GM23338 (cell line): ENCODE data around the gene THSD4. TPM values are rescaled to one million over a fixed set of nuclear protein-coding genes. Genes with fewer than 3 reads are reported as not detected.

Experiments
- ATAC-seq: fragments of 200-7000 bp; cut with Tn5 transposase; 3 replicates; pipeline ENCODE4 v1.9.1; 2020
- DNase-seq: peaks from one replicate; pipeline ENCODE4 v3.0.0-alpha.2; 2015; ENCODE audit warnings: low spot score
- H2AFZ ChIP-seq: fragments of 200-600 bp; sonication (generic); 2 replicates; pipeline ENCODE4 v1.8.0; 2016; ENCODE audit warnings: antibody characterized with exemption, mild to moderate bottlenecking, moderate library complexity
- H3F3A ChIP-seq: fragments of 200-600 bp; sonication (generic); replicated peaks from 2 replicates; pipeline ENCODE4 v1.8.0; 2017; ENCODE audit warnings: antibody characterized with exemption, mixed run types, low read depth
- H3K27ac ChIP-seq: fragments of 200-600 bp; sonication (generic); 2 replicates; pipeline ENCODE4 v1.6.1; 2016; ENCODE audit warnings: low read depth
- H3K27me3 ChIP-seq: fragments of 200-600 bp; sonication (generic); 2 replicates; pipeline ENCODE4 v1.8.0; 2016; ENCODE audit warnings: mild to moderate bottlenecking, mixed run types, moderate library complexity; ENCODE audit not compliant: insufficient read depth
- H3K36me3 ChIP-seq: fragments of 200-600 bp; sonication (generic); 2 replicates; pipeline ENCODE4 v1.8.0; 2016; ENCODE audit warnings: mild to moderate bottlenecking; ENCODE audit not compliant: insufficient read depth
- H3K4me1 ChIP-seq: fragments of 200-600 bp; sonication (generic); 2 replicates; pipeline ENCODE4 v1.8.0; 2016; ENCODE audit warnings: mild to moderate bottlenecking, moderate library complexity; ENCODE audit not compliant: insufficient read depth
- H3K4me2 ChIP-seq: fragments of 200-600 bp; sonication (generic); 2 replicates; pipeline ENCODE4 v1.7.1; 2017; ENCODE audit warnings: mixed run types
- H3K4me3 ChIP-seq: fragments of 200-600 bp; sonication (generic); 2 replicates; pipeline ENCODE4 v1.6.1; 2016; ENCODE audit warnings: mixed run types
- H3K79me2 ChIP-seq: fragments of 200-600 bp; sonication (generic); replicated peaks from 2 replicates; pipeline ENCODE4 v1.8.0; 2017; ENCODE audit warnings: mild to moderate bottlenecking; ENCODE audit not compliant: insufficient read depth
- H3K9me2 ChIP-seq: fragments of 200-600 bp; sonication (generic); 2 replicates; pipeline ENCODE4 v1.8.0; 2017; ENCODE audit not compliant: insufficient read depth
- H4K20me1 ChIP-seq: fragments of 200-600 bp; sonication (generic); replicated peaks from 2 replicates; pipeline ENCODE4 v1.8.0; 2017; ENCODE audit warnings: mild to moderate bottlenecking; ENCODE audit not compliant: insufficient read depth
- H3K27ac Mint-ChIP-seq: 2 replicates; pipeline ENCODE4 v1.8.0; 2020; ENCODE audit warnings: inconsistent platforms, mild to moderate bottlenecking, moderate library complexity, mixed read lengths
- H3K27me3 Mint-ChIP-seq: 3 replicates; pipeline ENCODE4 v1.8.0; 2022; ENCODE audit warnings: low read depth, mild to moderate bottlenecking, moderate library complexity, mixed read lengths, inconsistent platforms; ENCODE audit not compliant: insufficient read depth, poor library complexity
- H3K36me3 Mint-ChIP-seq: 3 replicates; pipeline ENCODE4 v1.8.0; 2021; ENCODE audit warnings: low read depth, mild to moderate bottlenecking, inconsistent platforms, moderate library complexity, mixed read lengths
- H3K4me1 Mint-ChIP-seq: 3 replicates; pipeline ENCODE4 v1.8.0; 2020; ENCODE audit warnings: mild to moderate bottlenecking, inconsistent platforms, mixed read lengths
- H3K4me3 Mint-ChIP-seq: 3 replicates; pipeline ENCODE4 v1.8.0; 2021; ENCODE audit warnings: moderate library complexity, mild to moderate bottlenecking, inconsistent platforms, mixed read lengths
- H3K9me3 Mint-ChIP-seq: 3 replicates; pipeline ENCODE4 v1.8.0; 2020; ENCODE audit warnings: moderate library complexity, mild to moderate bottlenecking, inconsistent platforms, mixed read lengths
- CREB1 ChIP-seq: fragments of 250-450 bp; sonication (Bioruptor Pico); IDR thresholded peaks from 2 replicates; pipeline ENCODE4 v1.5.0; 2020; ENCODE audit warnings: low read depth, mild to moderate bottlenecking, moderate library complexity
- EZH2 ChIP-seq: fragments of 200-600 bp; sonication (generic); IDR thresholded peaks from one replicate; pipeline ENCODE4 v1.8.0; 2017; ENCODE audit warnings: antibody characterized with exemption, mild to moderate bottlenecking, low read depth; ENCODE audit not compliant: unreplicated experiment
- EZH2phosphoT487 ChIP-seq: fragments of 200-600 bp; sonication (generic); IDR thresholded peaks from one replicate; pipeline ENCODE4 v1.8.1; 2018; ENCODE audit warnings: antibody characterized with exemption; ENCODE audit not compliant: unreplicated experiment
- JUNB ChIP-seq: IDR thresholded peaks from one replicate; pipeline ENCODE4 v1.6.1; 2016; ENCODE audit warnings: antibody characterized with exemption; ENCODE audit not compliant: unreplicated experiment
- NANOG ChIP-seq: IDR thresholded peaks from 2 replicates; pipeline ENCODE4 v1.6.1; 2016; ENCODE audit warnings: antibody characterized with exemption, borderline replicate concordance
- POLR2AphosphoS5 ChIP-seq: IDR thresholded peaks from 2 replicates; pipeline ENCODE4 v1.6.1; 2016; ENCODE audit warnings: antibody characterized with exemption, low read depth
- STAT1 ChIP-seq: IDR thresholded peaks from one replicate; pipeline ENCODE4 v1.6.1; 2016; ENCODE audit warnings: antibody characterized with exemption; ENCODE audit not compliant: unreplicated experiment
- ZNF114 ChIP-seq: fragments of 250-450 bp; sonication (Bioruptor Pico); IDR thresholded peaks from 2 replicates; pipeline ENCODE4 v1.5.0; 2020; ENCODE audit warnings: mild to moderate bottlenecking, moderate library complexity
- ZNF331 ChIP-seq: fragments of 250-450 bp; sonication (Bioruptor Pico); IDR thresholded peaks from 2 replicates; pipeline ENCODE4 v1.5.0; 2020; ENCODE audit warnings: low read depth, mild to moderate bottlenecking, moderate library complexity
- polyA plus RNA-seq: library from polyadenylated mRNA; unstranded; fragments of >200 nt; fragmentation: Nextera tagmentation; extraction: Ambion mirVana; gene quantifications from 2 replicates; pipeline ENCODE4 v1.2.1, GENCODE V29; 2016
- total RNA-seq: library from RNA; depleted of rRNA; stranded (reverse); fragments of >200 nt; shearing (Covaris generic); gene quantifications from 2 replicates; pipeline ENCODE4 v1.2.3, GENCODE V29; 2014
- TF ChIP-seq, protein P1 (sequence below): fragments of 250-450 bp; sonication (Bioruptor Pico); IDR thresholded peaks from 2 replicates; pipeline ENCODE4 v1.5.0; 2020; ENCODE audit warnings: mild to moderate bottlenecking, moderate library complexity
- TF ChIP-seq, protein P2 (sequence below): IDR thresholded peaks from 2 replicates; pipeline ENCODE4 v1.6.1; 2016; ENCODE audit warnings: antibody characterized with exemption
- TF ChIP-seq, protein P3 (sequence below): IDR thresholded peaks from one replicate; pipeline ENCODE4 v1.6.1; 2018; ENCODE audit warnings: antibody characterized with exemption; ENCODE audit not compliant: unreplicated experiment
- TF ChIP-seq, protein P4 (sequence below), 2 experiments: fragments of 200-600 bp in 1 of 2; sonication (generic) in 1 of 2; conservative IDR thresholded peaks; 2 replicates each; pipeline versions ENCODE4 v1.5.1 to v1.6.1; 2016 to 2017; ENCODE audit warnings: antibody characterized with exemption in 2 of 2, low read depth in 2 of 2, mild to moderate bottlenecking in 2 of 2, moderate library complexity in 1 of 2

The THSD4 gene
- total and polyA plus RNA-seq, 2 experiments from 2014 or later, result 2.0 to 7.4 TPM

DNA sequence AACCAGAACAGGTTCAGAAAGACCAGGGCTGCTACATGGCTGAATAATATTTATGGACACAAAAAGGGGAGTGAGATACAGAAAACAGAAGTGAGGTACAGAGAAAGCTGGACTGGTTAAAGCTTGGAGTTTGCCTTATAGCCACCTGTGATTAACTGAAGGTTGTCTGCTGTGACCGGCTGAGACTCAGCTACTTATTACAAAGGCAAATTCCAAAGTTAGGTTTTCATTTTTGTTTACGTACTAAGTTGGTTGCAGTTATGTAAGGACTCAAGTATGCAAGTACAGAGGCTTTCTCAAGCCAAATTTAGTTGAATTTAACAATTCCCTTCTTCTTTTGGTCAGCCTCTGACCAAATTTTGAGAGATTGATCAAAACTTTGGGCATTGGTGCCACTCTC is 264.6 kb downstream of the THSD4 start:
- H3K27ac Mint-ChIP-seq, result no peak overlapping the region
- Histone ChIP-seq H3K79me2 (no peaks in the 10 kb centered on the region), H3K27ac (no peak overlapping the region), H3K9me2 (peaks cover 8% of the 10 kb centered on the region), H3K4me2 (no peak overlapping the region), H3K36me3 (no peaks in the 10 kb centered on the region), H3K27me3 (no peaks in the 10 kb centered on the region), H3F3A (no peaks in the 10 kb centered on the region), H3K4me3 (no peak overlapping the region), H3K4me1 (peaks cover 27% of the 10 kb centered on the region), H2AFZ (no peak overlapping the region), H4K20me1 (no peaks in the 10 kb centered on the region)
- ATAC-seq (no peak), DNase-seq (no peak)
- peaks cover 3% of the 10 kb centered on the region for H3K27me3 Mint-ChIP-seq
- H3K36me3 Mint-ChIP-seq, result peaks cover 12% of the 10 kb centered on the region; the same call in 2 of the 3 replicates
- H3K4me3 Mint-ChIP-seq, result no peak overlapping the region
- peaks cover 9% of the 10 kb centered on the region; the same call in 2 of the 3 replicates for H3K9me3 Mint-ChIP-seq
- TF ChIP-seq POLR2AphosphoS5, result no peak
- no peak for TF ChIP-seq ZNF331
- TF ChIP-seq, protein P1, sequence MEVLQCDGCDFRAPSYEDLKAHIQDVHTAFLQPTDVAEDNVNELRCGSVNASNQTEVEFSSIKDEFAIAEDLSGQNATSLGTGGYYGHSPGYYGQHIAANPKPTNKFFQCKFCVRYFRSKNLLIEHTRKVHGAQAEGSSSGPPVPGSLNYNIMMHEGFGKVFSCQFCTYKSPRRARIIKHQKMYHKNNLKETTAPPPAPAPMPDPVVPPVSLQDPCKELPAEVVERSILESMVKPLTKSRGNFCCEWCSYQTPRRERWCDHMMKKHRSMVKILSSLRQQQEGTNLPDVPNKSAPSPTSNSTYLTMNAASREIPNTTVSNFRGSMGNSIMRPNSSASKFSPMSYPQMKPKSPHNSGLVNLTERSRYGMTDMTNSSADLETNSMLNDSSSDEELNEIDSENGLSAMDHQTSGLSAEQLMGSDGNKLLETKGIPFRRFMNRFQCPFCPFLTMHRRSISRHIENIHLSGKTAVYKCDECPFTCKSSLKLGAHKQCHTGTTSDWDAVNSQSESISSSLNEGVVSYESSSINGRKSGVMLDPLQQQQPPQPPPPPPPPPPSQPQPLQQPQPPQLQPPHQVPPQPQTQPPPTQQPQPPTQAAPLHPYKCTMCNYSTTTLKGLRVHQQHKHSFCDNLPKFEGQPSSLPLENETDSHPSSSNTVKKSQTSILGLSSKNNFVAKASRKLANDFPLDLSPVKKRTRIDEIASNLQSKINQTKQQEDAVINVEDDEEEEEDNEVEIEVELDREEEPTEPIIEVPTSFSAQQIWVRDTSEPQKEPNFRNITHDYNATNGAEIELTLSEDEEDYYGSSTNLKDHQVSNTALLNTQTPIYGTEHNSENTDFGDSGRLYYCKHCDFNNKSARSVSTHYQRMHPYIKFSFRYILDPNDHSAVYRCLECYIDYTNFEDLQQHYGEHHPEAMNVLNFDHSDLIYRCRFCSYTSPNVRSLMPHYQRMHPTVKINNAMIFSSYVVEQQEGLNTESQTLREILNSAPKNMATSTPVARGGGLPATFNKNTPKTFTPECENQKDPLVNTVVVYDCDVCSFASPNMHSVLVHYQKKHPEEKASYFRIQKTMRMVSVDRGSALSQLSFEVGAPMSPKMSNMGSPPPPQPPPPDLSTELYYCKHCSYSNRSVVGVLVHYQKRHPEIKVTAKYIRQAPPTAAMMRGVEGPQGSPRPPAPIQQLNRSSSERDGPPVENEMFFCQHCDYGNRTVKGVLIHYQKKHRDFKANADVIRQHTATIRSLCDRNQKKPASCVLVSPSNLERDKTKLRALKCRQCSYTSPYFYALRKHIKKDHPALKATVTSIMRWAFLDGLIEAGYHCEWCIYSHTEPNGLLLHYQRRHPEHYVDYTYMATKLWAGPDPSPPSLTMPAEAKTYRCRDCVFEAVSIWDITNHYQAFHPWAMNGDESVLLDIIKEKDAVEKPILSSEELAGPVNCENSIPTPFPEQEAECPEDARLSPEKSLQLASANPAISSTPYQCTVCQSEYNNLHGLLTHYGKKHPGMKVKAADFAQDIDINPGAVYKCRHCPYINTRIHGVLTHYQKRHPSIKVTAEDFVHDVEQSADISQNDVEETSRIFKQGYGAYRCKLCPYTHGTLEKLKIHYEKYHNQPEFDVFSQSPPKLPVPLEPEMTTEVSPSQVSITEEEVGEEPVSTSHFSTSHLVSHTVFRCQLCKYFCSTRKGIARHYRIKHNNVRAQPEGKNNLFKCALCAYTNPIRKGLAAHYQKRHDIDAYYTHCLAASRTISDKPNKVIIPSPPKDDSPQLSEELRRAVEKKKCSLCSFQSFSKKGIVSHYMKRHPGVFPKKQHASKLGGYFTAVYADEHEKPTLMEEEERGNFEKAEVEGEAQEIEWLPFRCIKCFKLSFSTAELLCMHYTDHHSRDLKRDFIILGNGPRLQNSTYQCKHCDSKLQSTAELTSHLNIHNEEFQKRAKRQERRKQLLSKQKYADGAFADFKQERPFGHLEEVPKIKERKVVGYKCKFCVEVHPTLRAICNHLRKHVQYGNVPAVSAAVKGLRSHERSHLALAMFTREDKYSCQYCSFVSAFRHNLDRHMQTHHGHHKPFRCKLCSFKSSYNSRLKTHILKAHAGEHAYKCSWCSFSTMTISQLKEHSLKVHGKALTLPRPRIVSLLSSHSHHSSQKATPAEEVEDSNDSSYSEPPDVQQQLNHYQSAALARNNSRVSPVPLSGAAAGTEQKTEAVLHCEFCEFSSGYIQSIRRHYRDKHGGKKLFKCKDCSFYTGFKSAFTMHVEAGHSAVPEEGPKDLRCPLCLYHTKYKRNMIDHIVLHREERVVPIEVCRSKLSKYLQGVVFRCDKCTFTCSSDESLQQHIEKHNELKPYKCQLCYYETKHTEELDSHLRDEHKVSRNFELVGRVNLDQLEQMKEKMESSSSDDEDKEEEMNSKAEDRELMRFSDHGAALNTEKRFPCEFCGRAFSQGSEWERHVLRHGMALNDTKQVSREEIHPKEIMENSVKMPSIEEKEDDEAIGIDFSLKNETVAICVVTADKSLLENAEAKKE (CRISPR knock-in tag), result no peak
- TF ChIP-seq, protein P2, sequence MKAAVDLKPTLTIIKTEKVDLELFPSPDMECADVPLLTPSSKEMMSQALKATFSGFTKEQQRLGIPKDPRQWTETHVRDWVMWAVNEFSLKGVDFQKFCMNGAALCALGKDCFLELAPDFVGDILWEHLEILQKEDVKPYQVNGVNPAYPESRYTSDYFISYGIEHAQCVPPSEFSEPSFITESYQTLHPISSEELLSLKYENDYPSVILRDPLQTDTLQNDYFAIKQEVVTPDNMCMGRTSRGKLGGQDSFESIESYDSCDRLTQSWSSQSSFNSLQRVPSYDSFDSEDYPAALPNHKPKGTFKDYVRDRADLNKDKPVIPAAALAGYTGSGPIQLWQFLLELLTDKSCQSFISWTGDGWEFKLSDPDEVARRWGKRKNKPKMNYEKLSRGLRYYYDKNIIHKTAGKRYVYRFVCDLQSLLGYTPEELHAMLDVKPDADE, result no peak
- no peak for TF ChIP-seq ZNF114 (CRISPR knock-in tag)
- TF ChIP-seq JUNB, result no peak
- no peak for TF ChIP-seq NANOG
- no peak for TF ChIP-seq CREB1 (CRISPR knock-in tag)
- no peak for TF ChIP-seq EZH2
- TF ChIP-seq, protein P3, sequence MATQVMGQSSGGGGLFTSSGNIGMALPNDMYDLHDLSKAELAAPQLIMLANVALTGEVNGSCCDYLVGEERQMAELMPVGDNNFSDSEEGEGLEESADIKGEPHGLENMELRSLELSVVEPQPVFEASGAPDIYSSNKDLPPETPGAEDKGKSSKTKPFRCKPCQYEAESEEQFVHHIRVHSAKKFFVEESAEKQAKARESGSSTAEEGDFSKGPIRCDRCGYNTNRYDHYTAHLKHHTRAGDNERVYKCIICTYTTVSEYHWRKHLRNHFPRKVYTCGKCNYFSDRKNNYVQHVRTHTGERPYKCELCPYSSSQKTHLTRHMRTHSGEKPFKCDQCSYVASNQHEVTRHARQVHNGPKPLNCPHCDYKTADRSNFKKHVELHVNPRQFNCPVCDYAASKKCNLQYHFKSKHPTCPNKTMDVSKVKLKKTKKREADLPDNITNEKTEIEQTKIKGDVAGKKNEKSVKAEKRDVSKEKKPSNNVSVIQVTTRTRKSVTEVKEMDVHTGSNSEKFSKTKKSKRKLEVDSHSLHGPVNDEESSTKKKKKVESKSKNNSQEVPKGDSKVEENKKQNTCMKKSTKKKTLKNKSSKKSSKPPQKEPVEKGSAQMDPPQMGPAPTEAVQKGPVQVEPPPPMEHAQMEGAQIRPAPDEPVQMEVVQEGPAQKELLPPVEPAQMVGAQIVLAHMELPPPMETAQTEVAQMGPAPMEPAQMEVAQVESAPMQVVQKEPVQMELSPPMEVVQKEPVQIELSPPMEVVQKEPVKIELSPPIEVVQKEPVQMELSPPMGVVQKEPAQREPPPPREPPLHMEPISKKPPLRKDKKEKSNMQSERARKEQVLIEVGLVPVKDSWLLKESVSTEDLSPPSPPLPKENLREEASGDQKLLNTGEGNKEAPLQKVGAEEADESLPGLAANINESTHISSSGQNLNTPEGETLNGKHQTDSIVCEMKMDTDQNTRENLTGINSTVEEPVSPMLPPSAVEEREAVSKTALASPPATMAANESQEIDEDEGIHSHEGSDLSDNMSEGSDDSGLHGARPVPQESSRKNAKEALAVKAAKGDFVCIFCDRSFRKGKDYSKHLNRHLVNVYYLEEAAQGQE, result no peak
- no peak for TF ChIP-seq EZH2phosphoT487
- TF ChIP-seq, protein P4, sequence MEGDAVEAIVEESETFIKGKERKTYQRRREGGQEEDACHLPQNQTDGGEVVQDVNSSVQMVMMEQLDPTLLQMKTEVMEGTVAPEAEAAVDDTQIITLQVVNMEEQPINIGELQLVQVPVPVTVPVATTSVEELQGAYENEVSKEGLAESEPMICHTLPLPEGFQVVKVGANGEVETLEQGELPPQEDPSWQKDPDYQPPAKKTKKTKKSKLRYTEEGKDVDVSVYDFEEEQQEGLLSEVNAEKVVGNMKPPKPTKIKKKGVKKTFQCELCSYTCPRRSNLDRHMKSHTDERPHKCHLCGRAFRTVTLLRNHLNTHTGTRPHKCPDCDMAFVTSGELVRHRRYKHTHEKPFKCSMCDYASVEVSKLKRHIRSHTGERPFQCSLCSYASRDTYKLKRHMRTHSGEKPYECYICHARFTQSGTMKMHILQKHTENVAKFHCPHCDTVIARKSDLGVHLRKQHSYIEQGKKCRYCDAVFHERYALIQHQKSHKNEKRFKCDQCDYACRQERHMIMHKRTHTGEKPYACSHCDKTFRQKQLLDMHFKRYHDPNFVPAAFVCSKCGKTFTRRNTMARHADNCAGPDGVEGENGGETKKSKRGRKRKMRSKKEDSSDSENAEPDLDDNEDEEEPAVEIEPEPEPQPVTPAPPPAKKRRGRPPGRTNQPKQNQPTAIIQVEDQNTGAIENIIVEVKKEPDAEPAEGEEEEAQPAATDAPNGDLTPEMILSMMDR (conservative IDR thresholded peaks at IDR 0.05; ENCODE audit: low read depth in 2 of 2), result no peak
- no peak for TF ChIP-seq STAT1
- peaks cover 35% of the 10 kb centered on the region for H3K4me1 Mint-ChIP-seq
